GM19397 (cell line): ENCODE results near the gene CTRB2.
"Not testable (repeated sequence)": the region's sequence is repeated elsewhere in the genome, so short reads cannot be mapped to it uniquely, and the experiment has no call there.

Experiments
- ATAC-seq: cut with Tn5 transposase; IDR thresholded peaks from one replicate; pipeline ENCODE4 v1.9.1; 2021; ENCODE audit warnings: mild to moderate bottlenecking, moderate library complexity; ENCODE audit not compliant: unreplicated experiment

The CTRB2 gene

GRCh38 chr16:75227361-75228142, 20.6 kb upstream of the CTRB2 start:
- ATAC-seq, result no peak

DNA sequence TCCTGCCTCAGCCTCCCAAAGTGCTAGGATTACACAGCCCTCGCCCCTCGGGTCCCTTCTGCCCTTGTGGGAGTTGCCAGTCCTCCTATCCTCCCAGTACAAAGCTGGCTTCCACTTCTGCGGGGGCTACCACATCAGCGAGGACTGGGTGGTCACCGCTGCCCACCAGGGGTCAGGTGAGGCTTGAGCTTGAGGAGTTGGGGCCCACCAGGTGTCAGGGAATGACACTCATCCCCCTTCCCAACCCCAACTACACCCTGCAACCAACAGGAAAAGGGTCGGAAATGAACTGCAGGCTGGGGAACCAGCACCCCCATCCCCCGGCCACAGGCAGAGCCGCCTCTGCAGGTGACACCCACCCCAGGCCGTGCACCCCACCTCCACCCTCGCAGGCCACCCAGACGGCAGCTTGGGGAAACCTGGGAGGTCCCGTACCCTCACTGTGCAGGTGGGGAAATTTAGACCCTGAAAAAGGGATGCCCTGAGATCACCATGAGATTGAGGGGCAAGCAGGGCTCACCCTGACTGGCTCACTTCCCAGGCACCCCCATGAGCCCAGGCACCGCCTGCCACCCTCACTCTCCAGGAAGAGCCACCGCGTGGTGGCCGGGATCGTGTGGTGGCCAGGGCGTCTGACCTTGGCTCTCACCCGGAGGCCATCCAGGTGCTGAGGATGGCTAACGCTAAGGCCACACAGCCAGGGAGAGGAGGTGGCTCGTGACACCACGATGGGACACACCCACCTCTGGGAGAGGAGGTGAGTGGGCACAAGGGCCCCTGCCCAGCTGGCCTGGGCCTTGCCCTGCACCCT, 19.8 kb upstream of the CTRB2 start:
- ATAC-seq, result no peak

- no peak for ATAC-seq
These were observed 18.9 kb upstream of the CTRB2 start for GRCh38 chr16:75225678-75226515.

DNA sequence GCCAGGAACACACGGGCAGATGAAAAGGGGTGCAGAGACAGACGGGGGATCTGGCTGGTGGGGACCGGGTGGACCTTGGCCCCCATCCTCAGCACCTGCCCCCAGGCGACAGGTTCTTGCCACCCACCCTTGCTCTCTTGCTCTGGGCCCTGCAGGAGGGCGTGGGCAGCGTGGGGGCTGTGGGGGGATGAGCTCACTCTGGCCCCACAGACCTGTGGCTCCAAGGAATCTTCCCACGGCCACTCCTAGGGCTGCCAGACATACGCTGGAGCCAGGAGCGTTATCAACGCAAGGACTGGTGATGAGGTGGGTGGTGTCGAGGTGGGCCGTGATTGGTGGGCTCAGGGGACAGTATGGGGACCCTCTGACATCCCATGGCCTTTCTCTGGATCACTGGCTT, 18.1 kb upstream of the CTRB2 start:
- ATAC-seq, result no peak

- ATAC-seq, result no peak
These were observed 17.5 kb upstream of the CTRB2 start for GRCh38 chr16:75224306-75225082.

DNA sequence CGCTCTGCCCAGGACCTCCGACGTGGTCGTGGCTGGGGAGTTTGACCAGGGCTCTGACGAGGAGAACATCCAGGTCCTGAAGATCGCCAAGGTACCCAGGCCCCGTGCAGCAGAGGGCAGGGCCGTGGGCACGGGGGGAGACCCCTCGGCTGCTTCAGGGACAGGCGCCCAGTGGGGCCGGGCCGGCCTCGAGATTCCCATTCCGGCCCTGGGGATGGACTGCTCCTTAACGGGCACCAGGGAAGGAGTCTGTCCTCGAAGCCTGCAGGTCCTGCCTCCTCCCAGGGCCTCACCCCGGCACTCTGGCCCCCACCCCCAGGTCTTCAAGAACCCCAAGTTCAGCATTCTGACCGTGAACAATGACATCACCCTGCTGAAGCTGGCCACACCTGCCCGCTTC, 16.2 kb upstream of the CTRB2 start:
- ATAC-seq, result not testable (repeated sequence)

DNA sequence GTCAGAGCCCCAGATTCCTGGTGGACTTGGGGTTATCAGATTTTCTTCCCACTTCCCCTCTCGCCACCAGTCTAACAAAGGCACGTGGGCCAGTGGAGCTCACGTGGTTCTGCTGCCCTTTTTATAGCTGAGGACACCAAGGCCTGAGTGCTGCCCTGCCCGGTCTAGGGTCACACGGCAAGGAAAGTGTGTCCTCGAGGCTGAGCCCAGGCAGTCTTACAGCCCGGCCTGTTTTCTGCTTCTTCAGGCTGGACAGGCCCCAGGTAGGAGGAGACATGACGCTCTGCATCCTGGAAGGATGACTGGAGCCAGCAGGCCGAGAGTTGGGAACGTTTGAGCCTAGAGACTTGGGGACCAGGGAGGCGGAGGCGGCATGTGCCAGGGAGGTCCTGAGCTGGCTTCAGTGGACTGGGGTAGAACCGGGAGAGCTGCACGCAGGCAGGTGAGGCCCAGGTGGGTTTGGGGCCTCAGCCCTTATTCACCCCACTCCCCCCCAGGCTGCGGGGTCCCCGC, 15.4 kb upstream of the CTRB2 start:
- no peak for ATAC-seq

DNA sequence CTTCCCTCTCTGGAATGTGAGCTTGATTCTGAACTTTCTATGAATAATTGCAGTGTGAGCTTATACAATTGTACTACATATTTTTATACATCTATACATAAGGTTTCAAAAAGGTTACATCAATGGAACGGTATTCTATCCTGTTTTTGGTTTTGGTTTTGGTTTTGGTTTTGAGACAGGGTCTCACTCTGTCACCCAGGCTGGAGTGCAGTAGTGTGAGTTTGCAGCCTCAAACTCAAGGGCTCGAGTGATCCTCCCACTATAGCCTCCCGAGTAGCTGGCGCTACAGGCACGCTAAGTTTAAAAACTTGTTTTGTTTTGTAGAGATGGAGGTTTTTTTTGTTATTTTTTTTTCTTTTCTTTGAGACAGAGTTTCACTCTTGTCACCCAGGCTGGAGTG, 12.9 kb upstream of the CTRB2 start:
- ATAC-seq, result no peak

GRCh38 chr16:75219088-75219487, 12.1 kb upstream of the CTRB2 start:
- no peak for ATAC-seq

DNA sequence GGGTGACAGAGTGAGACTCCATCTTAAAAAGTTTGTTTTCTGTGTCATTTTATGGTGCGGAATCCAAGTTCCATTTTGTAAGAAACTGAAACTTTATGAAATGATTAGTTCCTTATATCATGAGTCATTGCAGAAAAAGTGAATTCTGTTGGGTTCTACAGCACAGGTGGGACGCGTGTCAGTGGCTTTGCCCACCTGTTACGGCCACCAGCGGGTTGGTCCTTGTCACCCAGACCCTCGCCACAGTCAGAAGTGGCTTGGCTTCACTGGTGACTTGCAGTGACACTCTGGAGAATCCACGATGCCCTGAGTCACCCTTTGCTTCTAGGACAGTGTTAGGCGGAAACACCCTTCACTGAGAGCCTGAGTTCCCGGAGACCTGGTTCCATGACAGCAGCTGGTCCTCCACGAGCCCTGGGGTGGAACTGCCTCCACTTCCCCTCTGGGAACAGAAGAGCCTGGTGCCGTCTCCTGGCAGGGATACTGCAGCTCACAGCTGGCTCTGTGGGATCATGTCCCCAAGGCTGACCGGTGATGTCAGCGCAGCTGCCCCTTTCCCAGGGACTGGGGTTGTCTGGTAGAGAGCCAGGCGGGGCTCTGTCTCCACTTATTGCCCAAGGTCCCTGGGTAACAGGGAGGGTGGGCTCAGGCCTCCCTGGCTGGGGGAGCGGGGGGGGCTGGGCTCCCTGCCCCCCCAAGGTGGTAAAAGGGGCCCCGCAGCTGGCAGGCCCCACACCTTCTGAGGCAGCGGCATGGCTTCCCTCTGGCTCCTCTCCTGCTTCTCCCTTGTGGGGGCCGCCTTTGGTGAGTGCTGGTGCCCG, 11.5 kb upstream of the CTRB2 start, which contains the start of gene CTRB1:
Gene CTRB1 (plus strand): TSS at position 733 of the 821 bp plus-strand sequence. CDS start 20 bp downstream, at position 753.
- ATAC-seq, result no peak

GRCh38 chr16:75217389-75217851, 10.5 kb upstream of the CTRB2 start:
- no peak for ATAC-seq

GRCh38 chr16:75216576-75216975, 9.6 kb upstream of the CTRB2 start:
- no peak for ATAC-seq

- ATAC-seq, result no peak
These were observed 9.2 kb upstream of the CTRB2 start for GRCh38 chr16:75216127-75216526.

DNA sequence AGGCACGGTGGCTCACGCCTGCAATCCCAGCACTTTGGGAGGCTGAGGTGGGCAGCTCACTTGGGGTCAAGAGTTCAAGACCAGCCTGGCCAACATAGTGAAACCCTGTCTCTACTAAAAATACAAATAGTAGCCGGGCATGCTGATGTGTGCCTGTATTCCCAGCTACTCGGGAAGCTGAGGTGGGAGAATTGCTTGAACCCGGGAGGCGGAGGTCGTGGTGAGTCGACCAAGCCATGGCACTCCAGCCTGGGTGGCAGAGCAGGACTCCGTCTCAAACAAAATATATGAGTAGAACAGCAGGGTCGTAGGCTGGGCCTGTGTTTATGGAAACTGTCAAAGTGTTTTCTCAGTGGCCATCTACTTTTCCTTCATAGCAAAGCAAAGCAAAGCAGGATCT, 4.3 kb upstream of the CTRB2 start:
- not testable (repeated sequence) for ATAC-seq

- ATAC-seq, result no peak
These were observed 3.0 kb upstream of the CTRB2 start for GRCh38 chr16:75209944-75210343.

GRCh38 chr16:75209514-75209913, 2.6 kb upstream of the CTRB2 start:
- ATAC-seq, result not testable (repeated sequence)

- ATAC-seq, result no peak
These were observed 2.0 kb upstream of the CTRB2 start for GRCh38 chr16:75208861-75209505.

DNA sequence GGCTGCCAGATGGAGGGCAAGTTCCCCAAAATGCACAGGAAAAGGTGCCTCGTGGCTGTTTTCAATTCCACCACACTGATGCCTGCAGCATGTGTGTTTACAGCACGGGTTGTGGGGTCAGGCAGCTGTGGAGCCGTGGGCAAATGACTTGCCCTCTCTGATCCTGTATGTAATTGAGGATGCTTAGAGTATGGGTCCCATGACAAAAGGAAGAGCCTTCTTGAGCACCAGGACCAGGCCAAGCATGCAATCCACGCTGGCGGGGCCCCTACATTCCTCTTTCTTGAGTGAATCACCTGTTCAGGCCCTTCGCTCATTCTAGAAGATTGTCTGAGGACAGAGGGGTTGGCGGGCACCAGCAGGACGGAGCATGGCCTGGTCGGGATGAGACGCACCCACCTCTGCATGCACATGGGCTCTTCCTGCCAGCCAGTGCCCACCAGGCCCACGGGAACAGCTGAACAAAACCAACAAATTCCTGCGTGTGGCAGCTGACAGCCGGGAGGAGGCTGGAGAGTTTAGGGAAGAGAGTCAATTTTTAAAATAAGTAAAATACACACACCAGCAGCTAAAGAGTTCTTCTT, 1.4 kb upstream of the CTRB2 start:
- ATAC-seq, result no peak
